H1 (cell line): ENCODE results near the gene ANO2. TPM values are rescaled to one million over a fixed set of nuclear protein-coding genes. Genes with fewer than 3 reads are reported as not detected.

Source experiments
- CTCF ChIA-PET: fragments of 300-600 bp; sonication (Branson Sonifier 250); formaldehyde crosslinking; loops from one replicate; lab custom pipeline; 2021; ENCODE audit not compliant: partially characterized antibody; lab: Charles Lee
- POLR2A ChIA-PET: fragments of 300-600 bp; sonication (Branson Sonifier 250); formaldehyde crosslinking; loops from one replicate; lab custom pipeline; 2021; ENCODE audit warnings: inconsistent platforms; ENCODE audit not compliant: partially characterized antibody; lab: Charles Lee
- DNase-seq, 2 experiments: peaks; one replicate each; pipeline versions ENCODE4 v3.0.0 to v3.0.0-alpha.2; 2010 to 2022; ENCODE audit warnings: low spot score in 2 of 2, low read depth in 1 of 2, mixed read lengths in 1 of 2
- FAIRE-seq: peaks from 2 replicates; lab custom pipeline; 2011; peaks lifted over from hg19 to GRCh38; lab: Jason Lieb, UNC
- H2AFZ ChIP-seq: 2 replicates; pipeline ENCODE4 v1.8.1; 2012; ENCODE audit warnings: low read length, inconsistent platforms
- H2AK5ac ChIP-seq: 2 replicates; pipeline ENCODE4 v1.6.1; 2013; ENCODE audit warnings: low read depth, low read length
- H2BK120ac ChIP-seq: replicated peaks from 2 replicates; pipeline ENCODE3; 2013; ENCODE audit warnings: low read depth, low read length, inconsistent platforms
- H2BK12ac ChIP-seq: 2 replicates; pipeline ENCODE4 v1.6.1; 2013; ENCODE audit warnings: low read depth, low read length
- H2BK15ac ChIP-seq: 2 replicates; pipeline ENCODE4 v1.6.1; 2013; ENCODE audit warnings: low read length
- H2BK20ac ChIP-seq: 2 replicates; pipeline ENCODE4 v1.6.1; 2013; ENCODE audit warnings: low read length
- H2BK5ac ChIP-seq: 2 replicates; pipeline ENCODE4 v1.6.1; 2013; ENCODE audit warnings: low read depth, low read length
- H3K14ac ChIP-seq: 2 replicates; pipeline ENCODE4 v1.6.1; 2013; ENCODE audit warnings: inconsistent platforms; ENCODE audit not compliant: insufficient read length
- H3K18ac ChIP-seq: 2 replicates; pipeline ENCODE4 v1.6.1; 2013; ENCODE audit warnings: low read length; ENCODE audit errors: extremely low read depth
- H3K23ac ChIP-seq: 2 replicates; pipeline ENCODE4 v1.6.1; 2013; ENCODE audit warnings: inconsistent platforms; ENCODE audit not compliant: insufficient read length
- H3K23me2 ChIP-seq: 2 replicates; pipeline ENCODE4 v1.6.1; 2013; ENCODE audit warnings: low read depth, low read length
- H3K27ac ChIP-seq: 2 replicates; pipeline ENCODE4 v1.6.1; 2011; ENCODE audit warnings: low read depth, low read length, inconsistent platforms
- H3K27me3 ChIP-seq, 4 experiments: replicated peaks in 1 of 4; 1 replicate in 1 of 4; 2 replicates in 3 of 4; pipeline versions ENCODE4 v1.6.1 to v1.8.1; 2011 to 2013; ENCODE audit warnings: low read length in 3 of 4, mild to moderate bottlenecking in 3 of 4, inconsistent platforms in 2 of 4, mixed read lengths in 2 of 4, moderate library complexity in 1 of 4; ENCODE audit not compliant: control insufficient read depth in 3 of 4, insufficient read depth in 3 of 4; ENCODE audit errors: extremely low read depth in 1 of 4
- H3K36me3 ChIP-seq, 4 experiments: 2 replicates each; pipeline versions ENCODE4 v1.6.1 to v1.8.1; 2011 to 2013; ENCODE audit warnings: mild to moderate bottlenecking in 4 of 4, low read length in 3 of 4, moderate library complexity in 2 of 4, control low read depth in 1 of 4, inconsistent platforms in 1 of 4; ENCODE audit not compliant: insufficient read depth in 4 of 4, control insufficient read depth in 2 of 4
- H3K4ac ChIP-seq: replicated peaks from 2 replicates; pipeline ENCODE3; 2013; ENCODE audit warnings: low read length, low read depth, mixed read lengths, inconsistent platforms; ENCODE audit not compliant: insufficient read length
- H3K4me1 ChIP-seq, 4 experiments: replicated peaks in 1 of 4; 1 replicate in 1 of 4; 2 replicates in 3 of 4; pipeline versions ENCODE4 v1.6.1 to v1.8.1; 2011 to 2013; ENCODE audit warnings: low read length in 3 of 4, inconsistent platforms in 2 of 4, mixed read lengths in 1 of 4; ENCODE audit not compliant: insufficient read depth in 4 of 4, control insufficient read depth in 3 of 4
- H3K4me2 ChIP-seq, 2 experiments: 2 replicates each; pipeline versions ENCODE4 v1.6.1 to v1.8.1; 2011 to 2013; ENCODE audit warnings: low read depth in 2 of 2, low read length in 2 of 2, control low read depth in 1 of 2, inconsistent platforms in 1 of 2, mild to moderate bottlenecking in 1 of 2; ENCODE audit not compliant: insufficient read depth in 1 of 2
- H3K4me3 ChIP-seq, 4 experiments: fragments of 200-600, 300-600 bp in 1 of 4; sonication (generic), shearing (Covaris generic), sonication (Bioruptor Twin) in 1 of 4; 2 replicates each; pipeline versions ENCODE4 v1.5.1 to v1.8.1; 2011 to 2016; ENCODE audit warnings: low read length in 4 of 4, low read depth in 3 of 4, control low read depth in 2 of 4, inconsistent platforms in 2 of 4, mild to moderate bottlenecking in 2 of 4, mixed read lengths in 1 of 4, moderate library complexity in 1 of 4; ENCODE audit not compliant: insufficient read depth in 2 of 4; ENCODE audit errors: extremely low read depth in 1 of 4
- H3K56ac ChIP-seq: replicated peaks from 2 replicates; pipeline ENCODE3; 2013; ENCODE audit warnings: low read depth, mild to moderate bottlenecking, mixed read lengths, low read length, inconsistent platforms; ENCODE audit not compliant: insufficient read length
- H3K79me1 ChIP-seq: 2 replicates; pipeline ENCODE4 v1.6.1; 2013; ENCODE audit warnings: low read depth, low read length, control low read depth
- H3K79me2 ChIP-seq, 2 experiments: 2 replicates each; pipeline versions ENCODE4 v1.6.1 to v1.8.1; 2012 to 2013; ENCODE audit warnings: low read length in 2 of 2, mild to moderate bottlenecking in 2 of 2, inconsistent platforms in 1 of 2; ENCODE audit not compliant: insufficient read depth in 2 of 2, control insufficient read depth in 1 of 2
- H3K9ac ChIP-seq, 4 experiments: replicated peaks in 1 of 4; 1 replicate in 1 of 4; 2 replicates in 3 of 4; pipeline versions ENCODE4 v1.6.1 to v1.8.1; 2011 to 2013; ENCODE audit warnings: low read depth in 3 of 4, low read length in 3 of 4, control low read depth in 2 of 4, mild to moderate bottlenecking in 2 of 4, moderate library complexity in 2 of 4, inconsistent platforms in 1 of 4; ENCODE audit errors: extremely low read depth in 1 of 4
- H3K9me3 ChIP-seq, 2 experiments: 2 replicates each; pipeline versions ENCODE4 v1.6.1 to v1.8.1; 2012 to 2013; ENCODE audit warnings: mild to moderate bottlenecking in 2 of 2, moderate library complexity in 2 of 2, control low read depth in 1 of 2, inconsistent platforms in 1 of 2, low read depth in 1 of 2, low read length in 1 of 2, mixed read lengths in 1 of 2; ENCODE audit not compliant: insufficient read depth in 2 of 2
- H4K20me1 ChIP-seq, 2 experiments: replicated peaks in 1 of 2; 2 replicates each; pipeline versions ENCODE3 to v1.8.1; 2011 to 2013; ENCODE audit warnings: inconsistent platforms in 2 of 2, low read length in 2 of 2, mild to moderate bottlenecking in 1 of 2; ENCODE audit not compliant: insufficient read depth in 2 of 2, control insufficient read depth in 1 of 2
- H4K5ac ChIP-seq: 2 replicates; pipeline ENCODE4 v1.6.1; 2013; ENCODE audit warnings: low read length, low read depth, mixed read lengths, inconsistent platforms; ENCODE audit not compliant: insufficient read length
- H4K8ac ChIP-seq: 2 replicates; pipeline ENCODE4 v1.8.0; 2013; ENCODE audit warnings: mild to moderate bottlenecking, moderate library complexity, low read length, inconsistent platforms; ENCODE audit not compliant: insufficient read depth; ENCODE audit errors: extremely low read depth
- H4K91ac ChIP-seq: replicated peaks from 2 replicates; pipeline ENCODE3; 2013; ENCODE audit warnings: low read length, mixed read lengths, inconsistent platforms; ENCODE audit not compliant: insufficient read length
- ASH2L ChIP-seq: fragments of 200-600, 300-600 bp; sonication (generic); IDR thresholded peaks from one replicate; pipeline ENCODE4 v1.7.1; 2017; ENCODE audit warnings: low read length
- CHD2 ChIP-seq: IDR thresholded peaks from 2 replicates; pipeline ENCODE4 v1.6.1; 2012; ENCODE audit warnings: low read length, improper control_type of control experiment
- CTCF ChIP-seq, 3 experiments: IDR thresholded peaks; 1 replicate in 2 of 3; 2 replicates in 1 of 3; pipeline versions ENCODE4 v1.5.1 to v1.6.1; 2011; ENCODE audit warnings: low read length in 3 of 3, mild to moderate bottlenecking in 3 of 3, inconsistent platforms in 2 of 3, low read depth in 1 of 3, moderate library complexity in 1 of 3; ENCODE audit not compliant: insufficient read depth in 1 of 3; ENCODE audit errors: control extremely low read depth in 1 of 3
- JUN ChIP-seq: IDR thresholded peaks from 2 replicates; pipeline ENCODE4 v1.6.1; 2011; ENCODE audit warnings: low read depth, mild to moderate bottlenecking, improper control_type of control experiment, low read length
- NANOG ChIP-seq: IDR thresholded peaks from 2 replicates; pipeline ENCODE4 v1.6.1; 2011; ENCODE audit warnings: low read length, low read depth, mild to moderate bottlenecking, inconsistent platforms; ENCODE audit not compliant: insufficient read depth, poor library complexity, severe bottlenecking
- RAD21 ChIP-seq, 2 experiments: IDR thresholded peaks in 1 of 2; conservative IDR thresholded peaks in 1 of 2; 2 replicates each; pipeline ENCODE4 v1.6.1; 2011; ENCODE audit warnings: low read depth in 2 of 2, low read length in 2 of 2, improper control_type of control experiment in 1 of 2, inconsistent platforms in 1 of 2, mild to moderate bottlenecking in 1 of 2, moderate library complexity in 1 of 2
- TAF1 ChIP-seq: IDR thresholded peaks from 2 replicates; pipeline ENCODE4 v1.6.1; 2011; ENCODE audit warnings: mild to moderate bottlenecking, low read depth, low read length
- TBP ChIP-seq: IDR thresholded peaks from 2 replicates; pipeline ENCODE4 v1.6.1; 2011; ENCODE audit warnings: low read depth, low read length, improper control_type of control experiment
- TCF12 ChIP-seq: IDR thresholded peaks from 2 replicates; pipeline ENCODE4 v1.6.1; 2011; ENCODE audit warnings: low read depth, mild to moderate bottlenecking, low read length
- WGBS, 2 experiments: shearing (Covaris generic) in 1 of 2; methylation state at CpG; one replicate each; pipeline versions ENCODE4 v1.1.6 to v1.1.7; 2013 to 2015; ENCODE audit warnings: low lambda C conversion rate in 2 of 2, mixed read lengths in 2 of 2, inconsistent platforms in 1 of 2, low coverage in 1 of 2, missing lambda C conversion rate in 1 of 2; ENCODE audit not compliant: insufficient replicate concordance in 2 of 2, insufficient coverage in 1 of 2, insufficient read length in 1 of 2; ENCODE audit errors: extremely low coverage in 1 of 2, missing lambda C conversion rate in 1 of 2; 5-methylcytosine and 5-hydroxymethylcytosine counted together
- polyA plus RNA-seq, 7 experiments: library from polyadenylated mRNA; depleted of rRNA in 3 of 7; stranded (reverse) in 5 of 7; unstranded in 2 of 7; fragments of >200 nt in 5 of 7; fragments of 200-250 nt in 2 of 7; gene quantifications; 1 replicate in 5 of 7; 2 replicates in 1 of 7; 4 replicates in 1 of 7; pipeline versions ENCODE4 v1.2.1 to v1.2.3, GENCODE V29; 2011 to 2013; ENCODE audit warnings: missing spikeins in 2 of 7, mixed read lengths in 2 of 7
- total RNA-seq: library from RNA; stranded (reverse); fragmentation: NEBNext Ultra II Directional; extraction: Animal tissue kit (Norgen Biotek cat#: 25700); gene quantifications from 2 replicates; pipeline ENCODE4 v1.2.1, GENCODE V29; 2021

The ANO2 gene
- total and polyA plus RNA-seq, 2 of the 8 experiments (the other 6 are each of a cell fraction or from before 2014, with no cell fraction given): 1.9 to 5.5 TPM

- no peaks in the 10 kb centered on the region for H3K79me1 ChIP-seq
- no peaks in the 10 kb centered on the region for H4K20me1 ChIP-seq
- H3K14ac ChIP-seq: no peak overlapping the region
- H3K18ac ChIP-seq: no peak overlapping the region
- H3K79me2 ChIP-seq: no peaks in the 10 kb centered on the region
- no peak overlapping the region for H3K9ac ChIP-seq
- no peak overlapping the region for H2AFZ ChIP-seq
- DNase-seq: no peak
- no peak overlapping the region for H3K4ac ChIP-seq
- no peaks in the 10 kb centered on the region for H3K23me2 ChIP-seq
- CTCF ChIA-PET: interaction anchor here (0.7 to 2.3 kb wide), 4 partner anchors 14 to 58 kb away, joined by 3 to 11 read pairs (median 4); no protein-coding TSS in a partner anchor
- no peak for TF ChIP-seq ASH2L
- no peak for TF ChIP-seq CHD2
- TF ChIP-seq CTCF (IDR thresholded peaks at IDR 0.05; ENCODE audit: control extremely low read depth in 1 of 3, insufficient read depth in 1 of 3, low read depth in 1 of 3, low read length in 3 of 3): peak; percentile 30 to 49 (median 41); a peak in 3 of 4 replicates
- TF ChIP-seq NANOG: no peak
- TF ChIP-seq TAF1: no peak
- no peak for TF ChIP-seq TBP
- no peak for TF ChIP-seq JUN
- peak; percentile 29 to 44; a peak in 3 of 4 replicates for TF ChIP-seq RAD21 (IDR thresholded peaks at IDR 0.05 in 1 of 2, conservative IDR thresholded peaks at IDR 0.05 in 1 of 2; ENCODE audit: low read depth in 2 of 2, low read length in 2 of 2)
- TF ChIP-seq TCF12: no peak
- TF ChIP-seq, all 59 proteins: peak for 2
- no peak overlapping the region for H2BK15ac ChIP-seq
- no peak overlapping the region for H4K91ac ChIP-seq
- H4K8ac ChIP-seq: peak overlapping the region; percentile 36; the same call in 1 of the 2 replicates
- H2BK120ac ChIP-seq: no peak overlapping the region
- H3K56ac ChIP-seq: no peak overlapping the region
- no peak for FAIRE-seq
- H2BK5ac ChIP-seq: peak overlapping the region; percentile 44
- no peak overlapping the region for H2AK5ac ChIP-seq
- H2BK20ac ChIP-seq: no peak overlapping the region
- H3K23ac ChIP-seq: no peak overlapping the region
- WGBS, 2 experiments: 85% methylated on average over 9 of the region's 9 CpGs; no CpG with 5 or more reads in 1 of the 2 experiments
- POLR2A ChIA-PET: no interaction called here
- H2BK12ac ChIP-seq: no peak overlapping the region
- H3K27ac ChIP-seq: no peak overlapping the region
- no peaks in the 10 kb centered on the region; a peak in 1 of 7 replicates for H3K27me3 ChIP-seq
- no peak overlapping the region for H4K5ac ChIP-seq
- no peaks in the 10 kb centered on the region for H3K36me3 ChIP-seq
- no peak overlapping the region for H3K4me2 ChIP-seq
- H3K9me3 ChIP-seq: no peaks in the 10 kb centered on the region
- H3K4me3 ChIP-seq: no peak overlapping the region
- H3K4me1 ChIP-seq: no peaks in the 10 kb centered on the region
These were observed 104.1 kb downstream of the ANO2 start for GRCh38 chr12:5840944-5841343.
